ENCODE data around the gene TRAF4.

TRAF4 gene

GRCh38 chr17:28763804-28764266 is 20.0 kb downstream of the TRAF4 start:
- Histone ChIP-seq H3K4me1 (ENCODE audit: low read depth, poor library complexity, severe bottlenecking) (peaks cover 43% of the 10 kb centered on the region), H3K79me2 (ENCODE audit: insufficient read depth, low read depth) (no peaks in the 10 kb centered on the region), H3K4me2 (peak overlapping the region; percentile 74), H4K20me1 (ENCODE audit: insufficient read depth) (no peaks in the 10 kb centered on the region), H3K27me3 (ENCODE audit: insufficient read depth, low read depth) (no peaks in the 10 kb centered on the region), H2AFZ (ENCODE audit: low read depth) (no peak overlapping the region), H3K4me3 (IDR thresholded peaks at IDR 0.05; ENCODE audit: insufficient read depth, low read depth, low read length) (no peak overlapping the region), H3K36me3 (ENCODE audit: insufficient read depth) (no peaks in the 10 kb centered on the region), H3K27ac (peak overlapping the region; percentile 68; the same call in 1 of the 2 replicates), H3K9ac (no peak overlapping the region; the same call in 1 of the 2 replicates)
- TF ChIP-seq, protein P1, sequence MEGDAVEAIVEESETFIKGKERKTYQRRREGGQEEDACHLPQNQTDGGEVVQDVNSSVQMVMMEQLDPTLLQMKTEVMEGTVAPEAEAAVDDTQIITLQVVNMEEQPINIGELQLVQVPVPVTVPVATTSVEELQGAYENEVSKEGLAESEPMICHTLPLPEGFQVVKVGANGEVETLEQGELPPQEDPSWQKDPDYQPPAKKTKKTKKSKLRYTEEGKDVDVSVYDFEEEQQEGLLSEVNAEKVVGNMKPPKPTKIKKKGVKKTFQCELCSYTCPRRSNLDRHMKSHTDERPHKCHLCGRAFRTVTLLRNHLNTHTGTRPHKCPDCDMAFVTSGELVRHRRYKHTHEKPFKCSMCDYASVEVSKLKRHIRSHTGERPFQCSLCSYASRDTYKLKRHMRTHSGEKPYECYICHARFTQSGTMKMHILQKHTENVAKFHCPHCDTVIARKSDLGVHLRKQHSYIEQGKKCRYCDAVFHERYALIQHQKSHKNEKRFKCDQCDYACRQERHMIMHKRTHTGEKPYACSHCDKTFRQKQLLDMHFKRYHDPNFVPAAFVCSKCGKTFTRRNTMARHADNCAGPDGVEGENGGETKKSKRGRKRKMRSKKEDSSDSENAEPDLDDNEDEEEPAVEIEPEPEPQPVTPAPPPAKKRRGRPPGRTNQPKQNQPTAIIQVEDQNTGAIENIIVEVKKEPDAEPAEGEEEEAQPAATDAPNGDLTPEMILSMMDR (conservative IDR thresholded peaks at IDR 0.05; ENCODE audit: low read depth, low read length), result peak; percentile 99

DNA sequence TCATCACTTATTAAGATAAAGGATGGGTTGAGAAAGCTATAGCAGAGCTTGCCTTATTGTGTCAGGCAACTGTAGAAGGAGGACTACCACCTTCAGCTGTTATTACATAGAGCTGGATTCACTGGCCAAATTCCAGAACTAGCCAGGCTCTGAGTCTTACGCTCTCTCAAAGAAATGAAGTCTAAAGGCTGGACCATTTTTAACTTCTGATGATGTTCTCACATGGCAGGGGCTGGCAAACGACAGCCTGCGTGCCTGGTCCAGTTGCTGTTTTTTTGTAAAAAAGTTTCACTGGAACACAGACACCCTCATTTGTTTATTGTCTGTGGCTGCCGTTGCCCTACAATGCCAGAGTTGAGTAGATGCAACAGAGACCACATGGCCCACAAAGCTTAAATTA is 21.2 kb downstream of the TRAF4 start:
- peaks cover 43% of the 10 kb centered on the region for H3K4me1 ChIP-seq (ENCODE audit: low read depth, poor library complexity, severe bottlenecking)
- no peaks in the 10 kb centered on the region for H3K36me3 ChIP-seq (ENCODE audit: insufficient read depth)
- no peaks in the 10 kb centered on the region for H3K27me3 ChIP-seq (ENCODE audit: insufficient read depth, low read depth)
- H4K20me1 ChIP-seq (ENCODE audit: insufficient read depth), result no peaks in the 10 kb centered on the region
- no peak overlapping the region for H3K9ac ChIP-seq
- no peak overlapping the region for H3K4me3 ChIP-seq (IDR thresholded peaks at IDR 0.05; ENCODE audit: insufficient read depth, low read depth, low read length)
- no peaks in the 10 kb centered on the region for H3K79me2 ChIP-seq (ENCODE audit: insufficient read depth, low read depth)
- no peak overlapping the region for H2AFZ ChIP-seq (ENCODE audit: low read depth)
- no peak overlapping the region for H3K4me2 ChIP-seq
- TF ChIP-seq, protein P1 (conservative IDR thresholded peaks at IDR 0.05; ENCODE audit: low read depth, low read length), result no peak
- H3K27ac ChIP-seq, result no peak overlapping the region

DNA sequence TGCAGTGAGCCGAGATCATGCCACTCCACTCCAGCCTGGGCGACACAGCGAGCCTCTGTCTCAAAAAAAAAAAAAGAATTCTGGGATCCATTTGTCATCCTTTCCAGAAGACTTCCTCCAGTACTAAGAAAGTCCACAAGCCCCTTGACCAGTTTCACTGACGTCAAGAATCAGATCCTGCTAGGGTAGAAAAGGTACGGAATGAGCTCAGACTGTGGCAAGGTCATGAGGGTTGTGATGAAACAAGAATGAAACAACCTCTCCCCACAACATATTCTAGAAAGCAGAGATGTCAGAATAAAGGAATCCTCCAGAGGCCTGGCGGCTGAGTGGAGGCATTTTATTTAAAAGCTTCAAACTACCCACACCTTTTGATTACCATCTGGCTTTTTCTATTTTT is 29.9 kb downstream of the TRAF4 start:
- Histone ChIP-seq H3K27ac (peak overlapping the region; percentile 46; the same call in 1 of the 2 replicates), H3K36me3 (ENCODE audit: insufficient read depth) (no peaks in the 10 kb centered on the region), H3K4me3 (IDR thresholded peaks at IDR 0.05; ENCODE audit: insufficient read depth, low read depth, low read length) (no peak overlapping the region), H4K20me1 (ENCODE audit: insufficient read depth) (no peaks in the 10 kb centered on the region), H3K9ac (no peak overlapping the region; the same call in 1 of the 2 replicates), H3K4me1 (ENCODE audit: low read depth, poor library complexity, severe bottlenecking) (peaks cover 15% of the 10 kb centered on the region), H3K79me2 (ENCODE audit: insufficient read depth, low read depth) (no peaks in the 10 kb centered on the region; the same call in 1 of the 2 replicates), H3K27me3 (ENCODE audit: insufficient read depth, low read depth) (no peaks in the 10 kb centered on the region), H2AFZ (ENCODE audit: low read depth) (no peak overlapping the region), H3K4me2 (peak overlapping the region; percentile 58; the same call in 1 of the 2 replicates)
- TF ChIP-seq, protein P1 (conservative IDR thresholded peaks at IDR 0.05; ENCODE audit: low read depth, low read length), result no peak

DNA sequence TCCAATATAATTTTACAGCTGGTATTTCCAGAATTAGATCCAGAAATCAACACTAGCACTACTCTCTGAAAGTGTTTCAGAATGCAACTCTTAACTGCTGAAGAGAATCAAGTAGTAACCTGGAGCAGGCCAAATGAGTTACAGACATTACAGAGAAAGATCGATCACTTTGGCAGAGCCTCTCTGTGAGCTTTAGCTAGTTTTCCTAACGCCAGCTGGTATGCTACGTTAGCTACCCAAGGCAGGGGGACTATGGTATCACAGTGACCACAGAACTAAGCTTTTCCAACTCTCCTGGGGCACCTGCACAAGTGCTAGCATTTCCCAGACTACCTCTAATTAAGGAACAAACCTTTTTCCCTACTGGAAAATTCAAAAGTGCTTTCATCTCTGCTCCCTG is 30.4 kb downstream of the TRAF4 start:
- TF ChIP-seq, protein P1 (conservative IDR thresholded peaks at IDR 0.05; ENCODE audit: low read depth, low read length), result no peak
- no peak overlapping the region for H3K4me3 ChIP-seq (IDR thresholded peaks at IDR 0.05; ENCODE audit: insufficient read depth, low read depth, low read length)
- no peaks in the 10 kb centered on the region; the same call in 1 of the 2 replicates for H3K79me2 ChIP-seq (ENCODE audit: insufficient read depth, low read depth)
- no peak overlapping the region; the same call in 1 of the 2 replicates for H3K9ac ChIP-seq
- H3K27me3 ChIP-seq (ENCODE audit: insufficient read depth, low read depth), result no peaks in the 10 kb centered on the region
- peak overlapping the region; percentile 58; the same call in 1 of the 2 replicates for H3K4me2 ChIP-seq
- no peak overlapping the region for H2AFZ ChIP-seq (ENCODE audit: low read depth)
- no peaks in the 10 kb centered on the region for H3K36me3 ChIP-seq (ENCODE audit: insufficient read depth)
- H4K20me1 ChIP-seq (ENCODE audit: insufficient read depth), result no peaks in the 10 kb centered on the region
- H3K4me1 ChIP-seq (ENCODE audit: low read depth, poor library complexity, severe bottlenecking), result peaks cover 15% of the 10 kb centered on the region
- H3K27ac ChIP-seq, result peak overlapping the region; percentile 46; the same call in 1 of the 2 replicates

Measured in KMS-11 (cell line).